SK-N-MC (cell line): ENCODE data around the gene SPG7.
A peak's percentile ranks its signal among the peaks of the same experiment; 100 is the strongest.
"Not testable (repeated sequence)": the region's sequence is repeated elsewhere in the genome, so short reads cannot be mapped to it uniquely, and the experiment has no call there.

Source experiments
- DNase-seq: peaks from one replicate; pipeline ENCODE4 v3.0.0-alpha.2; 2011; ENCODE audit warnings: low read depth, low spot score
- H3K27ac ChIP-seq: fragments of 200-600 bp; sonication (generic); 2 replicates; pipeline ENCODE4 v1.5.1; 2016; ENCODE audit warnings: mixed run types
- H3K36me3 ChIP-seq: fragments of 200-600 bp; sonication (generic); 2 replicates; pipeline ENCODE4 v1.6.1; 2017; ENCODE audit warnings: antibody characterized with exemption, low read length, mixed read lengths; ENCODE audit not compliant: insufficient read depth
- H3K4me3 ChIP-seq: fragments of 200-600 bp; sonication (generic); 2 replicates; pipeline ENCODE4 v1.5.1; 2016
- H3K9ac ChIP-seq: fragments of 200-600 bp; sonication (generic); 2 replicates; pipeline ENCODE4 v1.8.0; 2017; ENCODE audit warnings: mixed run types, mixed read lengths; ENCODE audit not compliant: insufficient read length
- H3K9me3 ChIP-seq: fragments of 200-600 bp; sonication (generic); 2 replicates; pipeline ENCODE4 v1.6.1; 2017; ENCODE audit warnings: low read depth, mild to moderate bottlenecking, antibody characterized with exemption, low read length, moderate library complexity, mixed read lengths
- EZH2 ChIP-seq: fragments of 200-600 bp; sonication (generic); IDR thresholded peaks from one replicate; pipeline ENCODE4 v1.6.1; 2017; ENCODE audit warnings: antibody characterized with exemption
- FOXP2 ChIP-seq: optimal IDR thresholded peaks from 2 replicates; pipeline ENCODE3; 2011; ENCODE audit warnings: mild to moderate bottlenecking, moderate library complexity; ENCODE audit not compliant: insufficient read depth; ENCODE audit errors: extremely low read length, control extremely low read depth
- POLR2AphosphoS5 ChIP-seq: IDR thresholded peaks from 2 replicates; pipeline ENCODE4 v1.6.1; 2012; ENCODE audit warnings: mild to moderate bottlenecking, low read depth, low read length, borderline replicate concordance

Gene SPG7

DNA sequence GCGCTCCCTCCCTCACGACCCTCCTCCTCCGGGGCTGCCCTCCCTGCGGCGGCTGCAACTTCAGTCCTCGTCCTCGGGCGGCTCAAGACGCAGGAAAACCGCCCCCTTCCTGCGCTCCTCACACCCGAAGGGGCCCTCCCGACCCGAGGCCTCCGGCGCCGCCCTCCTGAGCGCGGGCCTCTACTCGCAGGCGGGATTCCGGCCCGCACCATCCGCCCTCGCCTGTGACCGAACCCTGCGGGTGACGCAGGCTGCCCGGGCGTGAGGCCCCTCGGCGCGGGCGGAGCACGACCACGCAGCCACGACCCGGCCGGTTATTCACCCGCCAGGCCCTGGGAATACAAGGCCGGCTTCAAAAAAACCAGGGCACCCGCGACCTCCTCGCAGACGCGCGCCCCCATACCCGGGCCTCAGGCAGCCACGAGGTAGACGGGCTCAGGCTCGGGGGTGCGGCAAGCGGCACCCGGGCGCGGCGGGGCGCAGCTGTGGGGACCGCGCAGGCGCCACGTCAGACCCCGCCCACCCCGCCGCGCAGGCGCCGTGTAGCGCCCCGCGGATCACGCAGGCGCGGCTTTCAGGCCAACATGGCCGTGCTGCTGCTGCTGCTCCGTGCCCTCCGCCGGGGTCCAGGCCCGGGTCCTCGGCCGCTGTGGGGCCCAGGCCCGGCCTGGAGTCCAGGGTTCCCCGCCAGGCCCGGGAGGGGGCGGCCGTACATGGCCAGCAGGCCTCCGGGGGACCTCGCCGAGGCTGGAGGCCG, at the start of gene SPG7:
TSS of gene SPG7 (plus strand) at position 570 of the 757 bp plus-strand sequence. CDS start at position 585, 15 bp downstream.
- DNase-seq = no peak
- Histone ChIP-seq H3K27ac (peak within 1 kb of the TSS; percentile 70; the same call in 1 of the 2 replicates), H3K9ac (peak within 1 kb of the TSS; percentile 87), H3K4me3 (peak within 1 kb of the TSS; percentile 81), H3K36me3 (peaks cover 15% of the 10 kb centered on the region; the same call in 1 of the 2 replicates), H3K9me3 (no peaks in the 10 kb centered on the region)
- TF ChIP-seq POLR2AphosphoS5 (peak; percentile 80; the same call in 1 of the 2 replicates), FOXP2 (no peak)

GRCh38 chr16:89458551-89458950, 49.7 kb upstream of the SPG7 start:
- no peak for TF ChIP-seq EZH2
- TF ChIP-seq FOXP2 = no peak
- TF ChIP-seq POLR2AphosphoS5 = no peak
- H3K27ac ChIP-seq = no peak overlapping the region

GRCh38 chr16:89458967-89459366, 49.2 kb upstream of the SPG7 start:
- no peak overlapping the region for H3K4me3 ChIP-seq
- H3K9me3 ChIP-seq = no peaks in the 10 kb centered on the region
- TF ChIP-seq EZH2 = no peak
- no peaks in the 10 kb centered on the region for H3K36me3 ChIP-seq
- H3K9ac ChIP-seq = no peak overlapping the region
- DNase-seq = no peak
- no peak overlapping the region for H3K27ac ChIP-seq

More at GRCh38 chr16:89458551-89458950, 49.7 kb upstream of the SPG7 start:
- DNase-seq = no peak
- Histone ChIP-seq H3K4me3 (no peak overlapping the region), H3K9me3 (no peaks in the 10 kb centered on the region), H3K9ac (no peak overlapping the region), H3K36me3 (no peaks in the 10 kb centered on the region)

DNA sequence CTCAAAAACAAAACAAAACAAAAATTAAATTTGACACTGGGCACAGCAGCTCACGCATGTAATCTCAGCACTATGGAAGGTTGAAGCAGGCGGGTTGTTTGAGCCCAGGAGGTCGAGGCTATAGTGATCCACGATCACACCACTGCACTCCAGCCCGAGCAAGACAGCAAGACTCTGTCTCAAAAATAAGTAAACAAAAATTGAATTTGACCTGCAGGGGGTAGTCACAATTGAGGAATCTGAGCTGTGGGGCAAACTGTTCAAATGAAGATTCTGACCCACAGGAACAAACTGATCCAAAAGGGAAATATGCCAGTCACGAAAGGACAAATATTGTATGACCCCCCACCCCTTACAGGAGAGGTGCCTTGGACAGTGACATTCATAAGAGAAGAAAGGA, 47.6 kb upstream of the SPG7 start:
- H3K27ac ChIP-seq = no peak overlapping the region
- DNase-seq = no peak
- TF ChIP-seq EZH2 (no peak), FOXP2 (no peak), POLR2AphosphoS5 (no peak)
- no peaks in the 10 kb centered on the region for H3K36me3 ChIP-seq
- no peaks in the 10 kb centered on the region for H3K9me3 ChIP-seq
- no peak overlapping the region for H3K4me3 ChIP-seq
- H3K9ac ChIP-seq = no peak overlapping the region

DNA sequence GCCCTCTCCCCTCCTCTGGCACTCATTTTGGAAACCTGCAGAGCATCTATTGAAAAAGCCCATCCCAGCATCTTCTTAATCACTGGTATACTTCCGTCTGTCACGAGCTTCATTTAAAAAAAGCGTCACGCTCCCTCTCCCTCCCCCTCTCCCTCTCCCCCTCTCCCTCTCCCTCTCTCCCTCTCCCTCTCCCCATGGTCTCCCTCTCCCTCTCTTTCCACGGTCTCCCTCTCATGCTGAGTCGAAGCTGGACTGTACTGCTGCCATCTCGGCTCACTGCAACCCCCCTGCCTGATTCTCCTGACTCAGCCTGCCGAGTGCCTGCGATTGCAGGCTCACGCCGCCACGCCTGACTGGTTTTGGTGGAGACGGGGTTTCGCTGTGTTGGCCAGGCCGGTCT, 46.3 kb upstream of the SPG7 start:
- not testable (repeated sequence) for H3K9ac ChIP-seq, H3K4me3 ChIP-seq, H3K27ac ChIP-seq, DNase-seq, H3K9me3 ChIP-seq, H3K36me3 ChIP-seq

DNA sequence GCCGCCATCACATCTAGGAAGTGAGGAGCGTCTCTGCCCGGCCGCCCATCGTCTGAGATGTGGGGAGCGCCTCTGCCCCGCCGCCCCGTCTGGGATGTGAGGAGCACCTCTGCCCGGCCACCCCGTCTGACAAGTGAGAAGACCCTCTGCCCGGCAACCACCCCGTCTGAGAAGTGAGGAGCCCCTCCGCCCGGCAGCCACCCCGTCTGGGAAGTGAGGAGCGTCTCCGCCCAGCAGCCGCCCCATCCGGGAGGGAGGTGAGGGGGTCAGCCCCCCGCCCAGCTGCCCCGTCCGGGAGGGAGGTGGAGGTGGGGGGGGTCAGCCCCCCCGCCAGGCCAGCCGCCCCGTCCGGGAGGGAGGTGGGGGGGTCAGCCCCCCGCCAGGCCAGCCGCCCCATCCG, 45.6 kb upstream of the SPG7 start:
- not testable (repeated sequence) for H3K36me3 ChIP-seq, H3K4me3 ChIP-seq, H3K27ac ChIP-seq, H3K9me3 ChIP-seq, DNase-seq, H3K9ac ChIP-seq

- H3K27ac ChIP-seq, H3K9ac ChIP-seq, DNase-seq, H3K9me3 ChIP-seq, H3K4me3 ChIP-seq, H3K36me3 ChIP-seq: not testable (repeated sequence)
Observed at GRCh38 chr16:89463312-89463711, 44.9 kb upstream of the SPG7 start.

DNA sequence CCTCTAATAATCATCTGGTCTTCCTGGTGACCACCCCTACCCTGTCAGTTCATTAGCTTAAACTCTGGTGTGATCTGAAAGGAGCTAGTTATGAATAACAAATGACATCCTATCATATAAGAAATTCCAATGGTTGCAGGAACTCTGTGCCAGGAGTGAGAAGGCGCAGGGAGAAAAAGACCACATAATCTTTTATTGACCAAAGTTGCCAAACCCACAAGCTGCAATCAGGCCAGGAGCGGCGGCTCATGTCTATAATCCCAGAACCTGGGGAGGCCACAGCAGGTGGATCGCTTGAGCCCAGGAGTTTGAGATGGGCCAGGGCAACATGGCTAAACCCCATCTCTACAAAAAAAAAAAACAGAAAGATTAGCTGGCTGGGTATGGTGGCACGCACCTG, 41.3 kb upstream of the SPG7 start:
- no peak overlapping the region for H3K4me3 ChIP-seq
- H3K36me3 ChIP-seq = no peaks in the 10 kb centered on the region
- TF ChIP-seq FOXP2 (no peak), POLR2AphosphoS5 (no peak)
- no peak overlapping the region for H3K9ac ChIP-seq
- no peaks in the 10 kb centered on the region for H3K9me3 ChIP-seq
- DNase-seq = no peak
- no peak overlapping the region for H3K27ac ChIP-seq

GRCh38 chr16:89467382-89467781, 40.8 kb upstream of the SPG7 start:
- no peaks in the 10 kb centered on the region for H3K36me3 ChIP-seq
- no peak for TF ChIP-seq POLR2AphosphoS5
- TF ChIP-seq EZH2 = no peak
- TF ChIP-seq FOXP2 = no peak
- H3K9me3 ChIP-seq = no peaks in the 10 kb centered on the region
- no peak overlapping the region for H3K9ac ChIP-seq
- H3K27ac ChIP-seq = no peak overlapping the region
- H3K4me3 ChIP-seq = no peak overlapping the region
- no peak for DNase-seq

DNA sequence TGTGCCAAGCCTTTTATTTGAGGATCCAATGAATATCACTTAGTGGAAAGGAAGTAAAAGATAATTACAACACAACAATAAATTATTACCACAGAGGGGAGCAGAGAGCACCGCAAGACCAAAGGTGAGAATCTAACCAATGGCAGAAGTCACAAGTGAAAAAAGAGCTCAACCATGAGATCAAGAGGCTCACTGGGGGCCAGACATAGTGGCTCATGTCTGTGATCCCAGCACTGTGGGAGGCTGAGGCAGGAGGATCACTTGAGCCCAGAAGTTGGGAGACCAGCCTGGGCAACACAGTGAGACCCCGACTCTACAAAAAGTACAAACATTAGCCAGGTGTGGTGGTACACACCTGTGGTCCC, 35.5 kb upstream of the SPG7 start:
- H3K9me3 ChIP-seq = no peaks in the 10 kb centered on the region
- no peaks in the 10 kb centered on the region for H3K36me3 ChIP-seq
- H3K9ac ChIP-seq = no peak overlapping the region
- H3K27ac ChIP-seq = no peak overlapping the region
- no peak overlapping the region for H3K4me3 ChIP-seq
- DNase-seq = no peak
- no peak for TF ChIP-seq POLR2AphosphoS5
- no peak for TF ChIP-seq EZH2
- TF ChIP-seq FOXP2 = no peak
